SHP77 (cell line): ENCODE measurements around the gene USH2A.
A peak's percentile ranks its signal among the peaks of the same experiment; 100 is the strongest.

Experiments
- DNase-seq, 2 experiments: peaks; one replicate each; lab custom pipeline; 2025; lab: John Stamatoyannopoulos, UW

USH2A gene

DNA sequence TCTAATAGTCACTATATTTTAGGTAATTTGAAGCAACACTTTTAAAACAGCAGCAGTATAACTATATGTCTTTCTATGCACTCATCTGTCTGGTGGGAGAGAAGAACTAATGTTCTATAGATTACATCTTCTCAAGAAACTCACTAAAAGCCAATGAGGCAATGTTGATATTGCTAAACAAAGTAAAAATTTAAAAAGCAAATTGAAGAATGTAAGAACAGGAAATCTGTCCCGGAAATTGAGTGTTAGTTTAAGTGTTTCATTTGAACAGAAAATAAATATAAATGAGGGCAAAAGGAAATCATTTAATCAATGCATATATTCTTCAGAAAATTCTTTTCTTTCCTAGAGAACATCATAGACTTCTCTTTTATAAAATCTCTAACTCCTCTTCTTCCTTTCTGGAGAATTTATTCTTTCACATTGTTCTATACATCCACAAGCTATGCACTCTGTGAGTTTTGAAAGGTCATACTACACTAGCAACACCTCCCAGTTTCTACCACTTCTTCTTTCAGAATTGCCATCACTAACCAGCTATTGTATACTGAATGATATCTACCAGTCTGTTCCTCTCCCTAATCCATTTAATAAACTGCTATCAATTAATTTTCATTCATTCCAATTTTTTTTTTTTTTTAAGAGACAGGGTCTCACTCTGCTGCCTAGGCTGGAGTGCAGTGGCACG lies 153.0 kb downstream of the USH2A start:
- DNase-seq: no peak

DNA sequence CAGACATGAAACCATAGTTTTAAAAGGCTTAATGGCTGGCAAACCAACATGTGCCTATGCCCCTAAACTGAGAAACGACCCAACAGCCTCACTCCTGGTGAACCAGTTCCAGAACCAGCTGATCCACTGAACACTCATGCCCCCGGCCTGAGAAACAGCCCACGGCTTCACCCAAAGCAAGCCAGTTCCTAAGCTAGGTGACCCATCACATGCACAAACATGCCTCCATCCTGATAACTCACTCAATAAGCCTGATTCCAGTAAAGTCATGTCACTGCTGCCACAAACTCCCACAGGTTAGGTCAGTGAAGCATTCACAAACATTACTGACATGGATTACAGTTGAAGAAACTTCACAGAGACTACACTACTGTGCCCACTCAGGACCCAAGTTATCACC lies 161.6 kb downstream of the USH2A start:
- DNase-seq: no peak

DNA sequence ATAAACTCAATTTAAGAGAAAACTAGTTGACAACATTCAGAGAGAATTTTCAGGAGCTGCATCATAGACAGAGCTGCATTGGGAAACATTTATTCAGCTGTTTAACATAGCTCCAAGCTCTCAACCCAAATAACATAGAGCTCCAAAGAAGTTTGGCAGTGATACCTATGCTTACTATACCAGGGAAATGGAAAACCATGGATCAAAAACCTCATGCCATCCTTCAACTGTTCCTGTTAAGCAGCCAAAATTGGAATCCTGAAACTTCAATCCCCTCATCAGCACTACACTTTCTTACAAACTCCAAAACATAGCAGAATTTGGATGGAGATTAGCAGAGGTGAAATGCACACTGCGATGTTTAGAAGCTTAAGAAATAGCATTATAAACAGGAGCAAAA lies 164.4 kb downstream of the USH2A start:
- DNase-seq: no peak

DNA sequence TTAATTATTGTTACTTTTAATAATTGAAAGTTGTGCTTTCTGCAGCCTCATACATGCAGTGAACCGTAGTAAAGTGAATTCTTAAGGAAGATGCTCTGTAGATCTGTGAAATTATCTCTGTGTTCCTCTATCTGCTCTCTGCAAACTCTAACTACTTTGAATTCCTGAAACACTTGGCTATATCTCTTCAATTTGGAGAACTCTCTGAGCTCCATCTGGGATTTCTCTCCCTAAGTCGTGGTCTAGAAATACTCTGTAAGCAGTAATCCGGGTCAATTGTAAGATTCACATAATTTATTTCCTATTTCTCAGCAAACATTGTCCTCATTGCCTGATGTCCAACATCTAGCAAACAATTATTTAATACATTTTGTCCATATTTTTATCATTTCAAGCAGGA lies 164.9 kb downstream of the USH2A start:
- DNase-seq: no peak

DNA sequence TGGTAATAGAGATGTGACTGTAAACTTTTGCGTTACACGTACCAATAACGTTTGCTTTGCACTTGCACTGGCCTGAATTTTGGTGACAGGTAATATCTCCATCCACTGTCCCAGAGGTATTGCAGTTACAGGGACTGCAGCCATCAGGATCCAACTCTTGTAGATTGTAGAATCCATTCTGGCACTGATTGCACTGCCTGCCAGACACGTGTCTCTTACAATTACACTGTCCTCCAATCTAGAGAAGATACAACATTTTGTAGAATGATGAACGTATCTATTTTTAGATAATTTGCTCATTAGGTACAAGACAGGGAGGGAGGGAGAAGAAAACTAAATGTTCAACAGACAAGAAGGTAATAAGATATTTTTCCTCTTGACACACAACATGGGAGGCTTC lies 172.4 kb downstream of the USH2A start:
- no peak for DNase-seq

DNA sequence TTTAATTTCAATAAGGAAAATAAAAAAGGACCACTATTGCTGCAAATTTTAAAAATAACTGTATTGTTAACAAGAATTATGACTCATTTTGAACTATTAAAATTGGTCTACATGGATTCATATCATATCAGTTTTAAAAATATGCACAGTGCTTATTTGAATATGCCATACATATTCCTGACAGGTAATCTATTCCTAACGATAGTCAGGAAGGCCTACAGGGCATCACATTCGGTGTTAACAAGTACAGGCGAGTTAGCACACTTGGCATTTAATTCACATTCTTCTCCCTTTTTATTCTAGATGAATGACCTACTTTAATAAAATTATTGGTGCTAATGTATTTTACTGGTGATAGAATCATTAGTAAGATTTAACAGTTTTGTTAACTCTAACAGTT lies 174.6 kb downstream of the USH2A start:
- no peak for DNase-seq

DNA sequence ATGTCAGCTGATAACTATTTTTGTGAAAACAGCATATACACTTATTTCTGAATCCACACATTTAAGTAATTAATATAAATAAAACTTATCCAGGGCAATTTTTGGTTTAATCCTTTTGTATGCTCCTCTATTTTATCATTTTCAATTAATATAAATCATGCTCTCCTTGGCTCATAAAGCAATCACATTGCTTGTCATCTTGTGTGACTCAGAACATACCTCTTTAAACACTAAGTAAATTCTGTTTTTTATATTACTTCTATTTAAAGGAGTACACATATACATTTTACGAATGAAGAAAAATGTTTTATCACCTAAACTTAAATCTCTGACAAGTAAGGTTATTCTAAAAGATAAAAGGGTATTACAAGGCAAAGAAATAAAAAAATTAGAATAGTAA lies 175.3 kb downstream of the USH2A start:
- no peak for DNase-seq

DNA sequence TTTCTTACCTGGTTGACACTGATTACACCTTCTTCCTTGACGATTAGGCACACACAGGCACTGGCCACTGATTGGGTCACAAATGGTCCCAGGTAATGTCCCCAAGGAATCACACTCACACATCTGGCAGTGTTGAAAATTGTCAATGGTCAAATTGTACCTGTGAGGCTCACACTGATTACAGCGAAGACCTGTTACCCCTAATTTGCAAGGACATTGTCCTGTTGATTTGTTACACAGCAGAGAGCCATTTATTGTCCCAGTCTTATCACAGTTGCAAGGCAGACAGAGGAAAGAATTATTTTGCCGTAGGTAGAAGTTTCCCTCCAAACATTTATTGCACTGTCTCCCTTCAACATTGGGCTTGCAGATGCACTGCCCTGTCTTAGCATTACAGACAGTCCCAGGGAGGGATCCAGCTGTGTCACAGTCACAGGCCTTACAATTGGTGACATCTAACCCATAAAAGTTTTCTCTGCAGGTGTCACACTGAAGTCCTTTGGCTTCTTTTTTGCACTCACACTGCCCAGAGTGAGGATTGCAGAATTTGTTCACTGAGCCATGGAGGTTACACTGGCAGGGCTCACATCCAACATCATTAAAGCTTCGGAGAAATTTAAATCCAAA lies 176.6 kb downstream of the USH2A start:
- no peak for DNase-seq

DNA sequence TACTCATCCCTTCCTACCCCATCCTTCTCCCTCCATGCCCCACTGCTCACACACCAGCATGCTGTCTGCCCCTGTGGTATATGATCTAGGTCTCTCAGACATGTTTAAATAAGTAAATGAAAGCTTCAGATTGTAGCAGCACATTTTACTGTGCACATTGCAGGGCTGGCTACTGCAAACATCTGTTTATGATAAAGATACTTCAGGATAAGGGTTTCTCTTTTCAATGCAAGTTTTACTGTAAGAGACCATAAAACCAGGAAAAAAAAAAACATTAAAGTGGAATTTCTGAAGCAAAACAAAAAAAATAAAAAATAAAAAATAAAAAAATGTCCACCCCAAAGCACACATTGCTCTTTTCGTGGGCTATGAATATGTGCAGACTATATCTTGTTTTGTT lies 184.4 kb downstream of the USH2A start:
- DNase-seq: no peak

DNA sequence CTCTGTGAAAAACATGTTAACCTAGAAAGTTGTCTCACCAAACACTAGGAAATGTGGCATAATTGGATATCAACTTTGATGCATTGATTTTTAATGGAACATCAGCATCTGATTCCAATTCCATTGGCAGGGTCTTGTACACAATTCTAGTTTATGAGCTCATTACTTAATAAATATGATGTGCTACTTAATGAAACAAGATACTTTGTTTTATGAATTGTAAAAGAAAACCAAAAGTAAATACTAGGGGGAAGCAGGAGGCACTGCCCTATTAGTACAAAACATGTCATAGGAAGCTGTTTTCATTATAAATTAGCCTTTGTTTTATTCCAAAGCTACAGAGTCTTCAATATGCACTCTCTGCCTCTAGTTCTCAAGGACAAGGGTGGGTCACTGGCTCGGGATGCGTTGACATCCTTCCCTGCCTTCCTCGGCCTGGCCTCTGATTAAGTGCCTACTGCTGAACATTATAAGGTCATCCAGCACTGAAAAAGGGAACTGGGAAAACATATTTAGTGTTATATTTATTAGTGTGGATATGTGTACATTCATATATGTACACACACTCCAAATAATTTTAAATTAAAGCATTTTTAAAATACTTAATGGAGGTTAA lies 185.2 kb downstream of the USH2A start:
- DNase-seq: no peak

DNA sequence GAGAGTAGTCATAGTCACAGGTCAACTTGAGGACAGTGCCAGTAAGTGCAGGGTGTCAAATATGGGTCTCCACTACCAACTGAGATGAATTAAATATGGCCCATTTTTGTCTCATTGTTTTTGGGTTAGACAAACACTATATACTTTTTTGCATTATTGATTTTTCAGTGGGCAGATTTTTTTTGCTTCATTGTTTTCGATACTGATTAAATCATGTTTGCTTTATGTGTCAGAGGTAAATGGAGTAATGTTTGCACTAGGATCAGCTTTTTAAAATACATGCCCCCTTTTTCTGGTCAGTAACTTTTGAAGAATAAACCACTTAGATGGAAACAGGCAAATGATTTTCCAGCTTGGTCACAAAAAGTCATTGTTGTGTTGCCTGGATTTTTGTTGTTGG lies 199.0 kb downstream of the USH2A start:
- no peak for DNase-seq

DNA sequence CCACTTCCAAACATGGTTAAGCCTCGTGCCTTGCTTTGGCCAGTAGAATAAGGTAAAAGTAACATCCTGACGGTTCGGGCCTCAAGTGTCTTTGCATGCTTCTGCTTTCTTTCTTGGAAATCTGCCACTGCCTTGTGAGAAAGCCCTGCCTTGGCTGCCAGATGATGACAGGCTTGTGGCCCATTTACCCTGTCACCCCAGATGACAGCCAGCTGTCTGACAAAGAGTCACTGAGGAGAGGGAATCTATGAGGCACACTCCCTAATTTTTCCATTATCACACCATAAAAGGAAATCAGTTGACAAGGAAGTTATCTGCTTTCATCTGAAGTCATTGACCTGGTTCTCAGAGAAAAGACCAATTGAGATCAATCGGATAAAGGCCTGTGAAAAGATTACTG lies 199.8 kb downstream of the USH2A start:
- no peak for DNase-seq

DNA sequence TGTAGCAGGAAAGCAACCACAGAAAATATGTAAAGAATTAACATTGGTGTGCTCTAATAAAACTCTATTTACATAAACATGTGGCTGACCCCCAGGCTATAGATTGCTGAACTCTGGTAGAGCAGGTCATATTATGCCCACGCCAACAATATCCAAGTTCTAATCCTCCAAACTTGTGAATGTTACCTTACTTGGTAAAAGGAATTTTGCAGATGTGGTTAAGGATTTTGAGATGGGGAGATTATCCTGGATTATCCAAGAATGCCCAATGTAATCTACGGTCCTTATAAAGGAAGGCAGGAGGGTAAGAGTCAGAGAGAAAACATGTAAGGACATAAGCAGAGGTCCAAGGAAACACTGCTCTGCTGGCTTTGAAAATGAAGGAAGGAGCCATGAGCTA lies 201.0 kb downstream of the USH2A start:
- DNase-seq: no peak

DNA sequence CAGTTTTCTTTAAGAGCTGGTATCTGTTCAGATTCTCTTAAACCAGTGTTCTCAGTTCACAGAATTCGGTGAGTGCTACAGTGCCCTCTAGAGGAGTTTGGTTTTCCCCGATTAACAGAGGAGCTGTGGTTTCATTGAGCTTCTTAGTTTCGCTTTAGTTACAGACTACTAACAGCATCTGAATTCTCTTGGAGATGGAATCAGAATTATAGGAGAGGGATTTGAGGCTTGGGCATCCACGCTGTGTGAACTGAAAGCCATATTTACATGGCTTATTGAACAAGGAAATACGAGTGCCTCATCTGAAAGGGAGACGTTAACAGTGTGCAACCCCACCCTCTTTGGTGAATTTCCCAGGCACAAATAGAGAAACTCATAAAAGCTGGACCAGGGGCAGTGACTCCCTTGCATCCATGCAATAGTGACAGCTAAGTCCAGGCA lies 202.0 kb downstream of the USH2A start:
- peak; percentile 32 to 74 for DNase-seq

DNA sequence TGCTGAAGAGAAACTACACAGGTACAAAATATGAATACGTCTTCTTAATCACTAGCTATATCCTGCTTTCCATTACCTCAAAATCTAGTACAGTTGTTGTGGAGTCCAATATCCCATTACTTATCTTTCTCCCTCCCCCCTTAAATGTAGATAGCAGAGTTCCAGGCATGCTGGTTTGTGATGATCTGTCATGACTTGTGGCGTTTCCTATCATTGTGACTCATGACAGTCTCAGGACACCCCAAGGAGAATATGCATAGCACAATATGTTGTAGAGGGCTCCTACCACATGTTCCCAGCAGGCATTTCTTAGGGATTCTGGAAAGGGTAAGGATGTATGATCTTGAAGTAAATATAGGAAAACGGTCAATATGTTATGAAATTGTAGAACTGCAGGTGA lies 206.9 kb downstream of the USH2A start:
- DNase-seq: no peak

DNA sequence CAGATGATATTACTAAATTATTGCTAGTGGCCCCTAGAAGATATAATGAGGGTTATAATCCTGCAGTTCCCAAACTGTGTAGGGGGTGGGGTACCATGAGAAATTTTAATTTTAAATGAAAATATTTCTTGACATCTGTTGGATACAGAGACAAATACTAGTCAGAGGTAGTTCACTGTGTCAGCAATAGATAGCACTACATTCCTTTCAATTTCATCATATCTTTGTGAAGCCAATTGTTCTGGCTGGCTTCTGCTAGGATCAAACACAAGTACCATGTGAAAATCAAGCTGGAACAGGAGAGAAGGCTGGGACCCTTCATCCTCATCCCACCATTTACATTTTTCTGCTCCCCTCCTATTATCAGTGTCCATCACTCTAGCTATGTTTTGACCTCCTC lies 208.1 kb downstream of the USH2A start:
- no peak for DNase-seq

DNA sequence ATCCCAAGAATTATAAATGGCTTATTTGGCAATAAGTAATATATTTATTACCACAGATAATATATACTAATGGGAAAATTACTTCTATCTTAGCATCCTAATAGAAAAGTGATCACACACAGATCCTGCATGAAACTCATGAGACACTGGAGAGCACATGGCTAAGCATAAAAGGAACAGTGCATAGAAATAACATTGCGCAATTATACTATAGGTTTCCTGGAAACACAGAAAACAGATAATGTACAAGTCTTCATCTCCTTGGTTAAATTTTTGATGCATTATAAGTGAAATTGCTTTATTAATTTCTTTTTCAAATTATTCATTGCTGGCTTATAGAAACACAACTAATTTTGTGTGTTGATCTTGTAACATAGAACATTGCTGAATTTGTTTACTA lies 210.4 kb downstream of the USH2A start:
- DNase-seq: no peak

DNA sequence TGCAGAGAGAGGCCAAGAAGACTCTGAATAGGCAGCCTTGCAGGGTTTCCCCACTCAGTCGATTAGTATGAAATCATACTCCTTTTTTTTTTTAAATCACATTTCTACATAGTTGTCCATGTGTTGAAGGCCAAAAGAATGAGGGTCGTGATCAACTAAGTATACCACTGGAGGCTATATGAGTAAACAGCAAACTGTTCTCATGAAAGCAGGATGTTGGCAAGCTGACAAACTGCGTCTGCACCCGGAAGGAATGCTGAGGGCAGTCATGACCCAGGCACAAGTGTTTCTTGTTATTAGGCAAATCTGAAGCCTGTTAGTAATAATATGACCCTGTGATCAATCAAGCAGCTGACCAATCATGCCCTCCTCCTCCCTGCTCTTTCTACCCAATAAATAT lies 213.2 kb downstream of the USH2A start:
- no peak for DNase-seq

DNA sequence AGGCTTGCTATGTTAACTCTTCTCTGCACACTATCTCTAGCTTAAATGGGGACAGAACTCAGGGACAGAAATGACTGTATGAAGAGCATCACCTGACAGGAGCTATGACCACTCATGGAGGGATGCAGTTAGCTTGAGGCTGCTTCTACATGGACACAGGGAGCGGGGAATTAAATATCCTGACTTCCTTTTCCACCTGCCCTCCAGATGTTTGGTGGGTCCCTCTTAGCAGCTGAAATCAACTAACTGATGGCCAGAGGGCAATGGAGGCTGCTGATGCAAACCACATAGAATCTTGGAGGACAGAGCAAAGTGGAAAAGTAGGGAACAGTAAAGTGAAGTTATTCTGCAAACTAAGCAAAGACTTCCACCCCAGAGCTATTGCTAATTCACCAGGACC lies 214.1 kb downstream of the USH2A start:
- no peak for DNase-seq

DNA sequence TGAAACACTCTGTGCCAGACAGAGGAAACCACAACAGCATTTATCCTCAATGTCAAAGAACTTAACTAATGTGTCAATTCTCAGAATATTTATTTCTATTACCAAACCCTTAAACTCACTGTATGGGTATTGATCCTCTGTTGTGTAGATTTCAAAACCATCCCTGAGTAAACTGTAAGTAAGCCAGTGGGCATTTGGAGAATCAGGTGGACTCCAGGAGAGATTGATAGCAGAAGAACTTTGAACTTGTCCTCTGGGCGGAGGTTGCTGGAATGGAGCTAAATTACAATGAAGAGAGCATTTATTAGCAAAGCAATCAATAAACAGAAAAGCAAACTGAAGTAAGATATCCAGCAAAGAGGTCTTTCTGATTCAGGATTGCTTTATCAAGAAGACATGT lies 216.1 kb downstream of the USH2A start:
- no peak for DNase-seq

DNA sequence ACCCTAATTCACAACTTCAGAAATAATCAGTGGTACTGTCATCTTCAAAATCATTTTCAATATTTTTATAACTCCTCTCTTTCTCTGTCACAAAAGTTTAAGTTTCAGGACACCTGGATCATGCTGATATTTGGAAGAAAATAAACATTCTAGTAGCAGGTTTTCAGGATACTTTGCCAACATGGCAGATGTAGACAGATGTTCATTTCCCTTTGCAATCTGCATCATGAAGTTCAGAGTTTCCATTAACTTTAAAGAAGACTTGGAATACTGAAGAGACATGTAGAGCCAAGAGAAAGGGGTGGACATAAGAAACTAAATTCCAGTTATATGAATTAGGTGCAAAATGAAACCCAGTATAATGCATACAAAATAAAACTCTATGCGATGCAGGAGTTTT lies 218.1 kb downstream of the USH2A start:
- DNase-seq: no peak

DNA sequence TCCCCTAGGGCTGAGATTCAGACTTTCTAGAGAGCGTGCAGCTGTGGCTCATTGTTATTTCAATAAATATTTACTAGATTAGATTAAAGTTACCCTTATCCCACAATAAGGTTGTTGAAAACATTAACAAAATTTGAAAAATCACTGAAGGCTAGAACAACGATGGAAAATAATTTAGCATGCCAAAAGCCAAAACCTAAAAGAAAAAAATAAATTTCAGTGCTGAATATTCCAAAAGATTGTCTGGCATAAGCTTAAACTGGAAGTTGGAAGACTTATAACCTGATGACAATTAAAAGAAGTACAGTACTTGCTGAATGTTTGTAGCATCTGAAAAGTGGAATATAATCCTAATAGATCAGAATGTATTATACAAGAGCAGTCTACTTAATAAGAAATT lies 221.3 kb downstream of the USH2A start:
- no peak for DNase-seq

DNA sequence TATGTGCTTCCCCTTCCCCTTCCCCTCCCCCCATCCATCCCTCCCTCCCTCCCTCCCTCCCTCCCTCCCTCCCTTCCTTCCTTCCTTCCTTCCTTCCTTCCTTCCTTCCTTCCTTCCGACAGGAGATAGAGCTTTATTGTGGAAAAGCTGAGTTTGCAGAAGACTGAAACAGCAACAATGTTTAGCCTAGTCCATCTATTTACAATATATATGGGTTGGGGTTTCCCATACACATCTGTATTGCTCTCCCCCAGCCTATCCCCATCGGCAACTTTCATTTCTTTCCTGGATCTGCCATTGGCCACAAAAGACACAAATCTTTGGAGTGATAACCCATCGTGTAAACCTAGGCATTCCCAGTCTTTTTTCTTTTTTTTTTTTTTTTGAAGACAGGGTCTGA lies 222.3 kb downstream of the USH2A start:
- no peak for DNase-seq

DNA sequence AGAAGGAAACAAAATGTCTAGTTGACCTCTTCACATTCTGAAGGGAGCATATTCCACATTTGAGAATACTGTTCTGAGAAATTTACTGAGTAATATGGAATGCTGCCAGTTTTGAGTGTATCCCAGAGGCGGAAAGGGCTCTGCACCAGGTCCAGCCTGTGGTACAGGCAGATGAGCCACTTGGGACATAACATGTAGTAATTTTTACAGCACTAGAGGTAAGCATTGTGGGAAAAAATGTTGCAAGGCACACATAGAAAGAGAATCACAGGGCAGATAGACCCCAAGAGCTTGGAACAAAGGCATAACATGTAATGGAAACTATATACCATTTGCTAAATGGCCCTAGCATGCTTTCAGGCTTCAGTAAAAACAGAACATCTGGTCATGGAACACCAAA lies 228.5 kb downstream of the USH2A start:
- DNase-seq: no peak
